Right atrium auricular region (tissue), 2 donors: ENCODE measurements around the gene CGB7. TPM values are rescaled to one million over a fixed set of nuclear protein-coding genes. Genes with fewer than 3 reads are reported as not detected.
"Not testable (repeated sequence)": the region's sequence is repeated elsewhere in the genome, so short reads cannot be mapped to it uniquely, and the experiment has no call there.

Experiments
- DNase-seq: peaks from one replicate; pipeline ENCODE4 v3.0.0-alpha.2; 2019; ENCODE audit warnings: low spot score
- H3K27ac ChIP-seq, 2 donors: fragments of 200-600 bp; sonication (generic); 1 replicate in 1 of 2; 2 replicates in 1 of 2; pipeline ENCODE4 v1.5.1; 2016 to 2019
- H3K27me3 ChIP-seq, 2 donors: fragments of 200-600 bp; sonication (generic); one replicate each; pipeline versions ENCODE4 v1.5.1 to v1.6.0; 2017 to 2019
- H3K36me3 ChIP-seq: fragments of 200-600 bp; sonication (generic); one replicate; pipeline ENCODE4 v1.5.1; 2016
- H3K4me1 ChIP-seq, 2 donors: fragments of 200-600 bp; sonication (generic); one replicate each; pipeline versions ENCODE4 v1.5.1 to v1.6.0; 2017 to 2019
- H3K4me3 ChIP-seq, 2 donors: fragments of 200-600 bp; sonication (generic); 1 replicate in 1 of 2; 2 replicates in 1 of 2; pipeline ENCODE4 v1.5.1; 2017 to 2019; ENCODE audit warnings: mild to moderate bottlenecking in 1 of 2, moderate library complexity in 1 of 2
- H3K9me3 ChIP-seq, 2 donors: fragments of 200-600 bp; sonication (generic); one replicate each; pipeline ENCODE4 v1.5.1; 2019
- CTCF ChIP-seq, 2 donors: fragments of 200-600 bp; sonication (generic); IDR thresholded peaks; one replicate each; pipeline ENCODE4 v1.5.1; 2019; ENCODE audit warnings: antibody characterized with exemption in 2 of 2
- total RNA-seq, 2 donors: library from RNA; depleted of rRNA; stranded (reverse); fragments of >200 nt; gene quantifications; one replicate each; pipeline ENCODE4 v1.1.0, GENCODE V29; 2016

The CGB7 gene
- total RNA-seq, 2 donors from 2014 or later, result not detected

DNA sequence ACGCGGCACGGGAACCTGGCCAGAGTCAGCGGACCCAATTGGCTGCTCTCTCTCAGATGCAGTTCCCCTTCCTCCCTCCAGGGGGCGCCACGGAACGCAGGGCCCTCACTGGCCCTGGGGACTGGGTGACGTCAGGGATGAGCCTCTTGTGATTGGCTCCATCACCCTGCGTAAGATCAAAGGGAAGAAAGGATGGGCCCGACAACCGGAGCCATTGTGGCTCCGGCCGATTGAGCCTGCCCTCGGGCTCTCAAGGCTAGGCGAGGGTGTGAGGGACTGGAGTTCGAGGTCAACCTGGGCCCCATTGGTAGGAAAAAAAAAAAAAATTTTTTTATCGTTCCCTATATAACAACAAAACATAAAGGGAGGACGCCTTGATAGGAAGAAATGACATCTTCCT, 20.7 kb downstream of the CGB7 start, which contains the start of gene CGB1:
Gene CGB1, minus strand, starts transcription at position 81 of the 400 bp plus-strand sequence. CDS start 184 bp downstream, outside the sequence.
- H3K36me3 ChIP-seq, H3K4me3 ChIP-seq, H3K9me3 ChIP-seq, DNase-seq, H3K27ac ChIP-seq, H3K27me3 ChIP-seq, H3K4me1 ChIP-seq: not testable (repeated sequence)
- peak in 1 of 2 donors; percentile 30 for TF ChIP-seq CTCF (IDR thresholded peaks at IDR 0.05)

DNA sequence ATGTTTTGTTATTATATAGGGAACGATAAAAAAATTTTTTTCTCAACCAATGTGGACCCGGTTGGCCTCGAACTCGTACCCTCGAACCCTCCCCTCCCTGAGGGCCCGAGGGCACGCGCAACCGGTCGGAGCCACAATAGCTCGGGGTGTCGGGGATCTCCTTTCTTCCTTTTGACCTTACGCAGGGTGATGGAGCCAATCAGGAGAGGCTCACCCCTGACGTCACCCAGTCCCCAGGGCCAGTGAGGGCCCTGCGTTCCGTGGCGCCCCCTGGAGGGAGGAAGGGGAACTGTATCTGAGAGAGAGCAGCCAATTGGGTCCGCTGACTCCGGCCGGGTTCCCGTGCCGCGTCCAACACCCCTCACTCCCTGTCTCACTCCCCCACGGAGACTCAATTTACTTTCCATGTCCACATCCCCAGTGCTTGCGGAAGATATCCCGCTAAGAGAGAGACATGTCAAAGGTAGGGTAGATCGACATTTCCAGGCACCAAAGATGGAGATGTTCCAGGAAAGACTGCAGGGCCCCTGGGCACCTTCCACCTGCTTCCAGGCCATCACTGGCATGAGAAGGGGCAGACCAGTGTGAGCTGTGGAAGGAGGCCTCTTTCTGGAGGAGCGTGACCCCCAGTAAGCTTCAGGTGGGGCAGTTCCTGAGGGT, 25.8 kb downstream of the CGB7 start, which contains the start of gene CGB2:
Gene CGB2, plus strand, starts transcription at position 249 of the 660 bp plus-strand sequence. Its CDS starts 206 bp downstream, at position 455.
- not testable (repeated sequence) for DNase-seq, H3K36me3 ChIP-seq, H3K27me3 ChIP-seq, H3K9me3 ChIP-seq, H3K4me1 ChIP-seq, H3K27ac ChIP-seq, H3K4me3 ChIP-seq
- peak in 1 of 2 donors; percentile 31 for TF ChIP-seq CTCF (IDR thresholded peaks at IDR 0.05)

- H3K4me3 ChIP-seq, DNase-seq, H3K36me3 ChIP-seq, H3K27ac ChIP-seq, H3K4me1 ChIP-seq, H3K27me3 ChIP-seq, H3K9me3 ChIP-seq: not testable (repeated sequence)
Measured at GRCh38 chr19:49030323-49030722, 27.2 kb downstream of the CGB7 start.

DNA sequence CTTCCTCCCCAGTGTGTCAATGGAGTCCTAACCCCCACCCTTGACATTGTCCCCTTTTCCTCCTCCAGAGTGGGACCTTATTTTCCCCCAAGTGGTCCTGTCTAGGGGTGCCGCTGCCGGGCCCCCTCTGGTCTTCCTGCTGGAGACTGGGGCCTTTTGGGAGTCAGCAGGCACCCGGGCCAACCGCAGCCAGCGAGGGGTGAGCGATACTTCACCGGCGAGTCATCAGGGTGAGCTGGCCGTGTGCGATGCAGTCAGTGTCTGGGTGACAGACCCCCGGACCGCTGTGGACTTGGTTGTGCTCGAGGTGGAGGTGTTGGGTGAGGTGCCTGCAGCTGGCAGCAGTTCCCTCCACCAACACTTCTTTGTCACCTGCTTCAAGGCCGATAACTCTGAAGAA, 27.8 kb downstream of the CGB7 start:
- H3K9me3 ChIP-seq, H3K27ac ChIP-seq, H3K4me1 ChIP-seq, H3K27me3 ChIP-seq, DNase-seq, H3K4me3 ChIP-seq, H3K36me3 ChIP-seq: not testable (repeated sequence)

DNA sequence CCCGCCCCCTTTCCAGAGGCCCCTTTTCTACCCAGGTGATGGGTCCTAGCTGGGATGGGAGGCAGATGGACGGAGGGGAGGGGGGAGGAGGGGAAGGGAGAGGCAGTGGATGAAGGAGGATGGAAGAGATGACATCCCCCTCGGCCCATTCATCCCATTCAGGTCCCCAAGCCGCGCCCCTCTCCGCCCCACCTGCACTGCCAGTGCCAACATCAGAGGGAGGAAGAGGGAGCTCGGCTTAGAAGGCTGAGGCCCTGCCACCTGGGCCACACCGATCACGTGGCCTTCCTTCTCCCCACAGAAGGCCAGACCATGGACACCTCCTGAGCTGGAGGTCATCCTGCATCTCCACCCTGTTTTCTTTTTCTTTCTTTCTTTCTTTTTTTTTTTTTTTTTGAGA, 28.9 kb downstream of the CGB7 start:
- H3K4me1 ChIP-seq, H3K9me3 ChIP-seq, H3K36me3 ChIP-seq, H3K4me3 ChIP-seq, DNase-seq, H3K27me3 ChIP-seq, H3K27ac ChIP-seq: not testable (repeated sequence)

GRCh38 chr19:49025599-49025998, 31.9 kb downstream of the CGB7 start:
- not testable (repeated sequence) for H3K4me3 ChIP-seq, H3K9me3 ChIP-seq, DNase-seq, H3K4me1 ChIP-seq, H3K27ac ChIP-seq, H3K27me3 ChIP-seq, H3K36me3 ChIP-seq

GRCh38 chr19:49025088-49025487, 32.5 kb downstream of the CGB7 start:
- H3K27ac ChIP-seq, H3K9me3 ChIP-seq, H3K4me3 ChIP-seq, DNase-seq, H3K4me1 ChIP-seq, H3K36me3 ChIP-seq, H3K27me3 ChIP-seq: not testable (repeated sequence)

GRCh38 chr19:49024233-49024632, 33.3 kb downstream of the CGB7 start, which contains the start of gene CGB3:
TSS of gene CGB3 (minus strand) at chr19:49024333. CDS start at chr19:49023971, 362 bp downstream.
- H3K4me1 ChIP-seq, H3K9me3 ChIP-seq, H3K27ac ChIP-seq, DNase-seq, H3K4me3 ChIP-seq, H3K36me3 ChIP-seq, H3K27me3 ChIP-seq: not testable (repeated sequence)

DNA sequence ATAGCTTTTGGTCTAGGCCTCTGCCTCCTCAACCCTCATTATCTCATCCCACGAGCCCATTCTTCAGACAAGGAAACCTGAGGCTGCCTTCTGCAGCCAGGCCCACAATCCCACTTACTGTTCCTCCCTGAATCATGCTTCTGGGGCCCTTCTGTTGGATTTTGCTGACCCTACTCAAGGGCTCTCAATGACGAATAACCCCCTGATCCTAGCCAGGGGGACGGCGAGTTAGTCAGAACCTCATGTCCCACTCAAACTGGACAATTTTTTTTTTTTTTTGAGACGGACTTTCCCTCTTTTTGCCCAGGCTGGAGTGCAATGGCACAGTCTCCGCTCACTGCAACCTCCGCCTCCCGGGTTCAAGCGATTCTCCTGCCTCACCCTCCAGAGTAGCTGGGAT, 35.4 kb downstream of the CGB7 start:
- H3K9me3 ChIP-seq, result no peaks in the 10 kb centered on the region
- H3K36me3 ChIP-seq, result no peaks in the 10 kb centered on the region
- H3K27me3 ChIP-seq, result no peaks in the 10 kb centered on the region
- DNase-seq, result no peak
- no peak for TF ChIP-seq CTCF (IDR thresholded peaks at IDR 0.05)
- H3K4me3 ChIP-seq, result no peak overlapping the region
- H3K4me1 ChIP-seq, result peaks cover 0 to 26% of the 10 kb centered on the region in 2 donors
- H3K27ac ChIP-seq, result no peak overlapping the region
